HG03159 (cell line): Measurements from ENCODE around the gene EXOC4.

ENCODE experiments used
- ATAC-seq: cut with Tn5 transposase; IDR thresholded peaks from one replicate; pipeline ENCODE4 v1.9.1; 2021; ENCODE audit warnings: mild to moderate bottlenecking, moderate library complexity; ENCODE audit not compliant: unreplicated experiment

EXOC4 gene

DNA sequence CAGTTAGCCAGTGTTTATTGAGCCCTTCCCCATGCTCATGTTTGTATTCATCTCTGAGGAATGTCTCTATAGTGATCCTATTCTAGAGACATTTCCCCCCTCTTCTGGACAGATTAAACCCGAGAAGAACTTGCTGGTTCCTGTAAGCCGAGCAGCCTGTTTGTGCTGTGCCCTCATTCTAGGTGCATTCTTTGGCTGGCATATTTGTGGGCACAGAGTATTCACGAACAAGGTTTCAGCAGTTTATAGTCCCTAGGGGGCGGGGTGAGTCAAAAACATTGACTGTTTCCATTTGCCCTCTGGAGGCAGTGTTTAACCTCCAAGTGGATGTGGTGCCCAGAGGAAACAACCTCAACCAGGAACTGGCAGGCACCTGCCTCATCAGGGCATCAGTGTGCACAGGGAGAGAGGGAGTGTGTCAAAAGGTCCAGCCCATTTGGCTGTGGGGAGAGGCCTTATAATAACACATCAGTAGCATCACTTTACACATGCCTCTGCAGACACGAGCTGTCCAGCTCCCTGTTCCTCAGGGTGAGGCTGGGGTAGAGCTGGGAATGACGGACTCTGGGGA, 600.9 kb downstream of the EXOC4 start:
- peak; percentile 84 for ATAC-seq

DNA sequence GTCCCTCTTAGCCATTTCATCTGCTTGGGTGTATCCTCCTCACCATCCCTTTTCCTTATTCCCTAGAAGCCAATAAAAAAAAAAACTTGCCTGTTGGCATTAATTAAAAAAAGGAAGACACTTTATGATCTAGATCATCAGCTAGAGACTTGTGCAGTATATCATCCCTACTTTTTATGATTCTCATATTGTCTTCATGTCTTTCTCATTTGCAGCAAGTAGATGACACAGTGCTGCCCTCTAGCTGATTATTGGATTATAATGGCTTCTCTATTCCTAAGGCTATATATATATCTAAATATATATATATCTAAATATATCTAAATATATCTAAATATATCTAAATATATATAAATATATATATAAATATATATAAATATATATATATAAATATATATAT, 601.9 kb downstream of the EXOC4 start:
- ATAC-seq = no peak

DNA sequence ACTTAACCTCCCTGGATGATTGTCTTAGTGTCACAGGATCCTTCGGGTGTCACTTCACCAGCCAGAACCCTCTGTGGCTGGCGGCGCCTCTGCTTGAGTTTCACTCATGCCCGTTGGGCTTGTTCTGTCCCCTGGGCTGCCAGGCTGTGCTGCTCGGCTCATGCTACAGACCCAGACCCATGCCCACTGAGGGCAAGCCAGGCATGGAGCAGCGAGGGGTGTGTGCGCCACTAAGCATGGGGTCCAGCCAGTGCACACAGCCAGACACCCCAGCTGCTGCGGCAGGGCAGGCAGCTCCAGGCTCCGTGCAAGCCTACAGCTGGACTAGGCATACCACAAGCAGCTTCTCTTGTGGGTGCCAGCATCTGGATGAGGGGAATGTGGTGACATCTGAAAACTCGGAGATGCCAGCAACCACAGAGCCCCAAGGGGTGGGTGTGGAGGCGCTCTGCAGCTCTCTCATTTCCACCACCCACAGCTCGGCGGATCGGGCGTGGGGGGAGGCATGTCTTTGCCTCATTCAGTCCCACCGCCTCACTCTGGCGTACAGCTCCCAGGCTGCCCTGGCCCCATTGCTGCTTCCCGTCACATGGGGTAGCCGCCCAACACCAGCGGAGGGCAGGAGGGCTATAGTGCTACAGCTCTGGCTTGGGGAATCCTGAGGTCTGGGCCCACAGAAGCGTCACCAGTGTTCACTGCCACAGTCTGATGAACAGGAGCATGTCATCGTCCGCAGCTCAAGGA, 604.7 kb downstream of the EXOC4 start:
- no peak for ATAC-seq

DNA sequence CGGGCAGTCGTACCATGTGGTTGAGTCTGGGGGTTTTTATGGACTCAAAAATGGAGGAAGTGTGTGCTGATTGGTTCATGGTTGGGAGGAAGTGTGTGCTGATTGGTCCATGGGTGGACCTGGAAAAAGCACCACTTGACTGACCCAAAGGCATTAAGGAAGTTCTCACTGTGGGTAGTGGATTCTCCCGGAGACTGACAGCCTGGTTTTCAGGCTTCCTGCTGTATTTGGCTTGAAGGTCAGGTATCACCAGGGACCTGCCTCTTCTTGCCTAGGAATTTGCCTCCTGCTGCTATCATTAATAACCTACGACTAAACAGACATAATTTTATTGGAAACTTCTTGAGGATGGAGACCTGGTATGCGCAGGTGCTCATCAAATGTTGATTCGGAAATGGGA, 605.4 kb downstream of the EXOC4 start:
- no peak for ATAC-seq

DNA sequence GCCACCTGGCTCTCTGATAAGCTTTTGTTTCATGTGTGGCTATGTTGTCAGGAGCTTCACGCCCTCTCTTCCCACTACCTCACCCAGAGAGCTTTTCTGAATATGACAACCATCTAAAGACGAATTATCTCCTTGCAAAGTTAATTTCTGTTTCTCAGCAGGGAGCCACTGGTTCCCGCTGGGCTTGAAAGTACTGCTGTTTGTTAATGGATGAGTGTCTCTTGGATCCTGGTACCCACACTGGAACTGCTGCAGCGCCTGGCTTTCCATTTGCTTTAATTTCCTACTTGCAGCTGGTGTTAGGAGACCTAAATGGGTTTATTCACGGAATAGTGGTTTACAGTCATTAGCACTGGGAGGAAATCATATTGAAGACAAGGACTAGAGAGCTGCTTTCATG, 606.4 kb downstream of the EXOC4 start:
- ATAC-seq = no peak

DNA sequence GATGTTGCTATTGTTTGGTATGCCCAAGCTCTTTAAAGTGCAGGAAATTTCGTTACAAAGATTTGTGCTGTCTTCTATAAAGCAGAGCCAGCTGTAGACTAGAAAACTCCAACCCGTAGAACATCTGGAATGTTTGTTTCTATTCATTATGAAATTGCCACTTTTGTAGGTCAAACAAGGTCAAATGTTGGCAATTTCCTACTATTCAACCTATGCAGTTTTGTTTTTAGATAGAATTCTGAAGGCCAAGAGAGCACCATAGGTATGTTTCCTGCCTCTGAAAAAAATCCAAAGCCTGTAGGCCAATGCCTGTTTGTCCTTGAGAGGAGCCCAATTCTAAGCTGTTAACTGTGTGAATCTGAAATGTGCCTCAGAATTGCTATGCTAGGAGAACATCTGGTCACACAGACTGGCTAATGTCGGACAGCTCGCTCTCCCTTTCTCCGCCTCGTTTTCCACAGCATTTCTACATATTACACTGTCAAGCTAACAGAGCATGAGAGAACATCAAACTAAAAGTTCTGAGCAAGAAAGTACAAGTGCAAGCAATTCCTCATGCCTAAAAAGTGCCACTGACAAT, 607.1 kb downstream of the EXOC4 start:
- ATAC-seq = no peak

DNA sequence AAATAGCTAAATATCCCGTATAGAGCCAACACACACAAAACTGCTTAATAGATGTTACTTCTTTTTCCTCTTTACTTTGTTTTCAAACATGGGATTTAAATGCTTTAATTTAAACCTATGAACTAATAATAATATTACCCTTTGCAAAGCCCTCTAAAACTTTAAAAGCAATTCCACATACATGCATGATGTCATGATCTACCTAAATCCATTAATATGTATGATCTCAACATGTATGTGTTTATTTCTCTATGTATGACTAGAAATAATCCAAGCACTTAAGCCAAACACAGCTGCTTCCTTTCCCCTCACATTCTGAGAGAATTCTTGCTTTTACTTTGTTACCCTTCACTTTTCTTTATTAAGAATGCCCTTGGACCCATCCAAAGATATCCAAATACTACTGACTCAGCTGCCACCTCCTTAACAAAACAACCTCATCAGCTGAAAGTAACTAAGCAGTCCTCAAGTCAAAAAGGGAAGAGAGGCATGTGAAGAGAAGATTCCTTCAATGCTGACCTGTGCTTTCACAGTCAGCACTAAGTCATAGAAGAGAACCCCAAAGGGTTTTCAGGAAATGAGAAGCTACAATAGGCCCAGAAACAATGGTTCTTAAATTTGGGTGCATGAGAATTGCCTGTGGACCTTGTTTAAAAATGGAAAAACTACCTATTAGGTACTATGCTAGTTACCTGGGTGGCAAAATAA, 607.9 kb downstream of the EXOC4 start:
- no peak for ATAC-seq

DNA sequence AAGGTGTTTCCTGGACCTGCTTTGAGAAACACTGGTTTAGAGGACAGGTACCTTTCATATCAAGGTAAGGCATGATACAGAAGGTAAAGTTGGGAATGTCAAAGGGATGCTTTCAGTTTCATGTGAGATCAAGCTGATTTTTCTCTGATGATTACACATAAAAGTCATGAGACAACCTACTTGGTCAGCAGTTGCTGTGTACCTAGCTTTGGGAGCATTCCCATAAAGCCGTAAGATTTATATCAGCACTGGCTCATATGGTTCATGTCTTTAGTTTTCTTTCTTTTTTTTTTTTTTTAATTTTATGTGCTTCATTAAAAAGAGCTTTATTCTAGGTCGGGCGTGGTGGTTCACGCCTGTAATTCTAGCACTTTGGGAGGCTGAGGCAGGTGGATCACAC, 609.0 kb downstream of the EXOC4 start:
- ATAC-seq = no peak

DNA sequence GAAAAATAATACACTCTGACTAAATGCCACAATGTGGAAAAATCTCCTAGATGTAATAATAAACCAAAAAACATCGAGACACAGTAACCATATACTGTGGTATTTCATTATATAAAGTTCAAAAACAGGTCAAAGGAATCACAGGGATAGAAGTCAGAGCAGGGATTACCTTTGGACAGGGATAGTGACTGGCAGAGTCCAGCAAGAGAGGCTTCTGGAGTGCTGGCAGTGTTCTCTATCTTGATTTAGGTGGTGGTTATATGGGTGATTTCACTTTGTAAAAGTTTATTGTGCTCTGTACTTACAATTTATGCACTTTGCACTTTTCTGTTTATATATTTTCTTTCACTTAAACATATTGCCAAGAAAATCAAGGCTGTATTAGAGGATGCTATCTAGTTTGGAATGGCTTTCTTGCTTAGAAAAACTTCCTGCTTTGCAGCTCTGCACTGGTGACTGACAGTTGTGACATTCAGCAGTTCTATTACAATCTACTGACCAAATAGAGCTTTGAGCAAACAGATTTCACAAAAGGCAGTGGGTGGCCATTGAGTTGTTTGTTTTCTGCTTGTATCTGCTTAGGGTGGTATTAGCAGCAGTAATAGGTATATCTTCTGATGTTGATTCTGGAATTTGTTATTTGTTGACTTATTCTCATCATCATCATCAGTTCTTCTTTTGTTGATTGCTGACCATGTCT, 610.6 kb downstream of the EXOC4 start:
- ATAC-seq = no peak

DNA sequence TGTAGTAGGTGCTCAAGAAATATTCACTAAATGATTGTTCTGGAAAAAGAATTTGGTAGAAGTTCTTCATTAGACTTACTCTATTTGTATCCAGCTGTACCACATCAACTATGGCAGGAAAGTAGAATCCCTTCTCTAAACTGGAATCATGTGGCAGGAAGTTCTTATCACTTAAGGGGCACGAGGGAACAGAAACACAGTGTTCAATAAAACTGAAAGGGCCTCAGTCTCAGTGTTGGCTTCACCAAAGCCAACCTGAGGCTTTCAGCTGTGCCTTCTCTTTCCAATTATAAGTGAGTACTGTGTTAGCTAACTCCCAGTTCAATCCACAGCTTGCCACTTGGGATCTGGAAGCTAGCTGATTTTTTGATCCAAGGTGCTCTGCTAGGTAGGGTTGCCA, 616.7 kb downstream of the EXOC4 start:
- ATAC-seq = no peak

DNA sequence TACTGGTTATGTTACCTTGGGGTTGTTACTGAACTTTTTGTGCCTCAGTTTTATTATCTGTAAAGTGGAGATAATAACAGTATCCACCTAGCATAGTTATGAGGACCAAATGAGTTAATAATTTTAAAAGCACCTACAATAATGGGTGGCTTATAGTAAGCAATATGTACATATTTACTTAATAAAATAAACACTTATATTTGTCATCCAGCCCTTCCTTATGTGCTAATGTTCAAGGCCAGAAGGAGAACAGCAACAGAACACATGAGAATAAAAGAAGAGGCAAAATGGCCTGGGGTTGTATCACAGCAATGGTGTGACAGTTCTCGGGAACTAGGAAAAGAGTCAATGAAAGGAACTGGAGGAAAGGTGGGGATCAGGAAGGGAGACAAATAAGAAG, 618.9 kb downstream of the EXOC4 start:
- no peak for ATAC-seq

DNA sequence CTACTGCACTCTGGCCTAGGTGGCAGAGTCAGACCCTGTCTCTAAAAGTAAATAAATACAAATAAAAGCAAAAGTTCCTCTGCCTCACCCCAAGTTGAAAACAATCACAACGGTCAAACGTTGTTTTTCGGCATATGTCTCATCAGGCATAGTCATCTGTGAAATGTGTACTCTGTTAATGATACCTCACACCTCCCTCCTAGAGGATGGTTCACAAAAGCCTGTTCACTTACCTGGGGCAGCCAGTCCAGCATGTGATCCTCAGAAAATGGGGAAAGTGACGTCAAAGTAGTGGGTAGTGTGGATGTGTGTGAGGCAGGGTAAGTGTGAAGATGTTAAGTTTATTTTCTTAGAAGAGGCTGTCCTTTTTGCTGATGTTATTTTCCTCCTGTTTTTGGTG, 620.3 kb downstream of the EXOC4 start:
- ATAC-seq = no peak

DNA sequence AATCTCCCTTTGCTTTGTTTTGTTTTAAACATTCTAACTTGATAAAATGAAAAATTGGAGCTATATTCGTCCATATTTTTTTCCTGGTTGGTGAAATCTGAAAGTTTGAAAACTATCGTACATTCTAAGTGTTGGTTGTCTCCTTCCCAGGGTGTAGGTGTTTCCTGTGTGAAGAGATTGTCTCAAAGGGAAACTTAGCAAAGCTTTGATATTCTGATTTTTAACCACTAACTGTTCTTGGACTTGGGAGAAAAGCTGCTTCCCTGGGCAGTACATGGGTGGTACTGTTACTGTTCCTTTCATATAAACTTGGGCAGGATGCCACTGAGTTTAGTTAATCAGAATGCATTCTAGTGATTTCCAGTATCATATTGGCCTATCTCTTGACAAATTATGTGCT, 620.8 kb downstream of the EXOC4 start:
- ATAC-seq = no peak

DNA sequence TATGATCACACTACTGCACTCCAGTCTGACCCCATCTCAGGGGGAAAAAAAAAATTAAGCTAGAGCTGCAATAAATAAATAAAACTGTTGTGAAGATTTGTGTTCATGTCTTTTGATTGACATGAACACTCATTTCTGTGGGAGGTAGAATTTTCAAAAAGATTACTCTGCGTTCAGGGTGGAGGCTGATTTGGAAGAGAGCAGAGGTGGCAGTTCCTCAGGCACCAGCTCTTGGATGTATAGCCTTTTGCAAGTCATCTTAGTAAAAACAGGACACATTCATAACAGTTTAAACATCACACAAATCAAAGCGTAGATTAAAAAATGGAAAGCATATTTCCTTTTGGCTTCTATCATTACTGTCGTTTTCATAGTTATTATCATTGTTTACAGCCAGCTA, 630.7 kb downstream of the EXOC4 start:
- ATAC-seq = no peak

DNA sequence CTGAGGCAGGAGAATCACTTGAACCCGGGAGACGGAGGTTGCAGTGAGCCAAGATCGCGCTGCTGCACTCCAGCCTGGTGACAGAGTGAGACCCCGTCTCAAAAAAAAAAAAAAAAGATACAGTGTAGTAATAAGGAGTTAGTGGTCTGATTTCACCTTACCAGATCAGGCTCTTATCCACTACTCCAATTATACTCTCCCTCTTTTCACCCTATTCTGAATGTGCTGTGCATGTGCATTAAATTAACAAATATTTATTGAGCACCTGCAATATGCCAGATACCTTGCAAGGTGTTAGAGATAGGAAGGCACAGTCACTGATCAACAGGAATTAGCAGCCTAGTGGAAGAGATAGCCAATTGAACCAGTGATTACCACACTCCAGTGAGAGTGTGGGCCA, 632.3 kb downstream of the EXOC4 start:
- ATAC-seq = no peak

DNA sequence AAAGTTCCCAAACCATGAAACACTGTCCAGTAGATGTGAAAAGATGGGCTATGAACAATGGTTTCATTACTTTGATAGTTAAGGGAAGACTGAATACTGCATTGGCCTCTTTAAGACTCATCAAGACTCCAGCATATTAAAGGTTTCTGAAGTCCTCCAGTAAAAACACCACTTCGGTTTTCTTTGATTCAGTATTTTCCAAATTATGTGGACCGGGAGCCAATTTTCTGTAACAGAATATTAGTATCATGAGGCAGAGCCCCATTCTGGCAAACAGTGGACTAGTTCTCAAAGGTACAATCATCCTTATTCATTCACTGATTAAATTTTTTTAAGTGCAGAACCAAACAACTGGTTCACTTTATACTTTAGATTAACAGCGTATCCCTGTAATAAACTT, 633.2 kb downstream of the EXOC4 start:
- no peak for ATAC-seq

DNA sequence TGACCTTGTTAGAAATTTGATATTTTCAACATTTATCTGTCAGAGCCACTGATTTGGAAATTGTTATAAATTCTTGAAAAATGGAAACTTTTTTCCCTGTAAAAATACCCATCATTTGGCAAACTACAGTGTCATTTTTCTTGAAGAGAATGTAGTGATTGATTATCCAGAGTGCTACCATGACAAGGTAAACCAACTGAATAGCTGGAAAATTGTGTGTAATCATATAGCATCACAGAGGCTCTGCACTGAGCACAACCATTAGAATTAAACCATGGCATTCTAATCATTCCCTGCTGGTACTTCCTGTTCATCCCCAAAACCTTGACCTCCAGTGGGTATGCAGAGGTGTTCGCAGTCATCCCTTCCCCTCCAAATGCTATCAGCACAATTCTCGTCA, 633.9 kb downstream of the EXOC4 start:
- ATAC-seq = no peak

DNA sequence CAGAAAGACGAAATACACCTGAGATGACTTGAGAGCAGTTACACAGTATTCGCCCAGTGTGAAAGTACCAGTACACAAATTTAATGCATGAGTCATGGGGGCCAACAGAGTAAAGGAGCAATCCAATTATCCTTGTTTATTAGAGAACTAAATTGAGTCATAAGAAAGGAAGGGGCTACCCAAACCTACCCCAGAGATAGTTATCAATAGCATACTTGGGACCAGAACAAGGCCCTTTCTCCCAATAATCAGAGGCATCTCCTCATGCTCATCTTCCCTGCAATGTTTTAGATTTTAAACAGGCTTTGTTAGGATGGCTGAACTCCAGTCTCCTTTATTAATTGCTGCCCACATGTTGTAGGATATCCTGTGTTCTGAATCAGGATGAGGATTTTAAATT, 634.6 kb downstream of the EXOC4 start:
- ATAC-seq = no peak

DNA sequence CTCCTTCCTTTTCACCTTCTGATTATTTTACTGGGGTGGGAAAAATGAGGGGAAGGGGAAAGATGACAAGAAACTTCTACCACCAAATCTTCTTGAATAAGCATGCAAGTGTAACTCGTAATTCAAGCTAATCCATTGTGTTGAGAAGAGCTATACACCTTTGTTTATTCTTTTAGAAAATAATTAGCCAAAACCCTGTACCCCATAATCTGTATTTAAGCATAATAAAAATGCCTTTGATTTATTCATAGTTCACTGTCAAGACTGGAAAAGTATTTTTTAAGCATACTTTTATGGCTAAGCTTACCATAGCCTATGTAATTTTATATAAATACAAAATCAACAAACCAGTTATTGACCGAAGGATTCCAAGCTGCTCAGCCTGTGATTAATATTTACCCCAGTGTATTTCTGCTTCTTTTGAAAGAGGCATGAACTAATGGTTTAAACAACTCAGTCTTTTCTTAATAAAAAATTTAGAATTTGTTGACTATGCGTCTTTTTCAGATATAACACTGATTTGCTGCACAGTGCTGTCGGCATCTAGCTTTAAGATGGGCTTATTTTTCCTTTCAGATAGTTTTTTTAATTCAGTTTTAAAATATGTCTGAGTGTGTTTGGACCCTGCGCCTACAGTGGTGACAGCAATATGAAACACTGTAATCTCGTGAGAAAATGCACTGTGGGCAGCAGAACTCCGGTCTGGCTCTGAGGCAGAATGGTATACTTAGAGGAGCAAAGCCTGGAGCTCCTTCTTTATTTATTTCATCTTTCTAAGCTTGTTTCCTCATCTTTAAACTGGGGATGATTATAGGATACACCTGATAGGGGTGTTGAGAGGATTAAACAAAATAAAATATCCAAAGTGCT, 635.4 kb downstream of the EXOC4 start:
- ATAC-seq = no peak

DNA sequence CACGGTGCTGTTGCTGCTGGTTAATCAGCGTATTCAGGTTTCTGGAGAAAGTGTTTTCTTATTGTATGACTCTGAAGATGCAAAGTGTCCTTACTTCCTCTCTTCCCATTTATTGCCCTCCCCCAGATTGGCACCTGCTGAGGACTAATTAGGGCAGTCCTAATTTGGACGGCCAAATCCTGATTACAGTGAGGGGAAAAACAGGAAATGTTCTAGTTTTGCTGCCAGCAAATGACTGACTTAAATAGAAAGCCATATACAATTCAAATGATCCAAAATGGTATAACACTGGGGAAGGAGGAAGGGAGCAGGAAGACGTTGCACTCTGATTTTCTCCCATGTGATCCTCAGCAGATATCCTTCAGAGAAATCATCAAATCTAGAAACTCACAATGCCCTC, 651.9 kb downstream of the EXOC4 start:
- no peak for ATAC-seq
